Measurements from ENCODE around the gene ZNF239.
"Not testable (repeated sequence)": the region's sequence is repeated elsewhere in the genome, so short reads cannot be mapped to it uniquely, and the experiment has no call there.

The ZNF239 gene

DNA sequence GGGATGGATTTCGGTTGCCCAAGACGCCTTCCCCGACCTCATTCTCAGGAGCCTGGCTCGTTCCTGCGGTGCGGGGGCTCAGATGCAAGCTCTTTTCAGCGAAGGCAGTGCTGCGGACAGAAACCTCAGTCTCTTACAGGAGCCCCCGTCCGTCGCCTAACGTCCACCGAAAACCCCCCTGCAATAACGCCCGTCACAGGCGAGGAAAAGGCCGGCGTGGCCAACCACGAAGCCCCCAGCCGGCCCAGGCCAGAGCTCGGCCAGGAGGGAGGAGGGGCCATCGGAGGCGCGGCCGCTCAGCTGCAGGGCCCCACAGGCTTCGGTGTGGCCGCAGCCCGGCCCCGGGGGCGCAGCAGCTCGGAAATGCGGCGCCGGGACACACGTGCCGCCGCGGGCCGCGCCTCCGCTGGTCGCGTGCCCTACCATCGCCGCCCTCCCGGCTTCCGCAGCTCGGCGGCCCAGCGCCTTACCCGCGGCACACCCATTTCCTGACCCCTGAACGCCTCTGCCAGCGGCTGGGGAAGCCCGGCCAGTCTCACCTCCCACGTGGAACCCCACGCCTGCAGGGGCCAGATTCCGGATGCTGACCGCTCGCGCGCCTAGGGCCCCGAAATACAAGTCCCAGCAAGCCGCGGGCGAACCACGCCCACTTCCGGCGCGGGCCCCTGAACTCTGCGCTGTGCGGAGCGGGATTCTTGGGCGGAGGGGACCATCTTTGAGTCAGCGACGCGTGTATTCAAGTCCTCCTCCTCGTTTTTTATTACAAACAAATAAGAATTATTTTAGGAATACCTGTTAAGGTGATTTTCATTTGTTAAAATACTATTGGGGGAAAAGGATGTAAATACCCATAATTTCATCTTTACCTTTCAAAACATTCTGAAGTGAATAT is at the start of gene ZNF239:
Gene ZNF239 (minus strand): TSS at position 616 of the 892 bp plus-strand sequence. CDS start 16,537 bp downstream, outside the sequence.
- DNase-seq (ENCODE audit: low read depth in 3 of 3), result peak; percentile 66 to 78 (median 66)

DNA sequence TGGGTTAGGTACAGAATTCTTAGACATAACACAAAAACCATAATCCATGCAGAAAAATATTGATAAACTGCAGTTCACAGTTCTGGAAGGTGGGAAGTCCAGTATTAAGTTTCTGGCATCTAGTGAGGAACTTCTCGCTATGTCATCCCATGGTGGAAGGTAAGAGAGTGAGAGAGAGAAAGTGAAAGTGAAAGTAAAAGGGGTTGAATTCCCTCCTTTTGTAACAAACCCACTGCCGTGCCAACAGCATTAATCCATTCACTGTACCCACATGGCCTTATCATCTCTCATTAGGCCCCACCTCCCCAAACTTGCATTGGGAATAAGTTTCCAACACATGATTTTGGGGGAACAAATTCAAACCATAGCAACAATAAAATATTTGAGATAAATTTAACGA is 48.9 kb upstream of the ZNF239 start:
- DNase-seq (ENCODE audit: low read depth in 3 of 3), result no peak

DNA sequence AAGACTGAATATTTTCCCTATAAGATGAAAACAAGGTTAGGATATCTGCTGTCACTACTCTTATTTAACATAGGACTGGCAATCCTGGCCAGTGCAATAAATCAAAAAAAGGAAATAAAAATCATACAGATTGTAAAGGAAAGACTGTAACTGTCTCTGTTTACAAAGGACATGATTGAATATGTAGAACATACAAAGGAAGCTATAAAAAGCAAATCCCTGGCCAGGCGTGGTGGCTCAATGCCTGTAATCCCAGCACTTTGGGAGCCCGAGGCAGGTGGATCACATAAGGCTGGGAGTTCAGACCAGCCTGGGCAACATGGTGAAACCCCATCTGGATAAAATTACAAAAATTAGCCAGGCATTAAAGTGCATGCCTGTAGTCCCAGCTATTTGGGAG is 47.6 kb upstream of the ZNF239 start:
- DNase-seq (ENCODE audit: low read depth in 3 of 3), result no peak

DNA sequence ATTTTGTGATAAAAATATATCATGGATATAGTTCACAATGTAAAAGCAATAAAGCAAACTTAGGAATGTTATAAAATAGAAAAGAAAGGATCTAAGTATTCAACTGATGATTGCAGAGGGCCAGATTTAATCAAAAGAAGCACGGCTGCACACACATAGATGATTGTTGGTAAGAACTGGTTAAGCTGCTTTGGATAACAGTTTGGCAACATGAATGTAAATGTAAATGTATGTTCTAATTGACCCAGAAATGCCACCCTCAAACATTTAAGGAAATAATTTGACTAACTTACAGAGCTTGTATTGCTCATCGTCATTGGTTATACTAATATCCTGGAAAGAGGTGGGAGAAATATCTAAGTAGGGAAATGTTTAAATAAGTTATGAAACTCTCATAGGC is 45.0 kb upstream of the ZNF239 start:
- no peak for DNase-seq (ENCODE audit: low read depth in 3 of 3)

DNA sequence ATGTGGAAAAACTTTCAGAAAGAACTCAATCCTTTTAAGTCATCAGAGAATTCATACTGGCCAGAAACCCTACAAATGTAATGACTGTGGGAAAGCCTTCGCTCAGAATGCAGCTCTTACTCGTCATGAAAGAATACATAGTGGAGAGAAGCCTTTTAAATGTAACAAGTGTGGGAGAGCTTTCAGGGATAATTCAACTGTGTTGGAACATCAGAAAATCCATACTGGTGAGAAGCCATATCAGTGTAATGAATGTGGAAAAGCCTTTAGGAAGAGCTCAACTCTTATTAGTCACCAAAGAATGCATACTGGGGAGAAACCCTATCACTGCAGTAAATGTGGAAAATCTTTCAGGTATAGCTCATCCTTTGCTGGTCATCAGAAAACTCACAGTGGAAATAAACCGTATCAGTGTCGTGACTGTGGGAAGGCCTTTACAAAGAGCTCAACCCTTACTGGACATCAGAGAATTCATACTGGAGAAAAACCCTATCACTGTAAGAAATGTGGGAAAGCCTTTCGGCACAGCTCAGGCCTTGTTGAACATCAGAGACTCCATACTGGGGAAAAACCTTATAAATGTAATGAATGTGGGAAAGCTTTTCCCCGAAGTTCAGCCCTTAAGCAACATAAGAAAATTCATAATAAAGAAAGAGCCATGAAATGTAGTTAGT is 42.4 kb upstream of the ZNF239 start:
- DNase-seq (ENCODE audit: low read depth in 3 of 3), result no peak

DNA sequence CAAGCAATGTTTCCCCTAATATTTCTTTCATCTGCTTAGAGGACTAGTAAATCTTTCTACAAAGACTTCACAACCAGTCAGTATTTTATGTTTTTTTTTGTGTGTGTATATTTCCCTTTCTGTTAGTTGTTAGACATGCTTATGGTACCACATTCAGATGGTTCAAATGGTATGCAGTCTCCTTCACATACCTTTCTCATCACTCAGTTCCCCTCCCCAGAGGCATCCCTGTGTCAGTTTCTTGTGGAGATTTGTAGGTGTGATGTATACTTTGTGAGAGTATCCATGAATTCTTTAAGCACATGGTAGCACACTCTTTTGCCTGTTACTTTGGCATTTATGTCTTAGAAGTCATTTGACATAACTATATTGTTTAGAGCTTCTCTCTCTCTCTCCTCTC is 36.2 kb upstream of the ZNF239 start:
- DNase-seq (ENCODE audit: low read depth in 3 of 3), result no peak

DNA sequence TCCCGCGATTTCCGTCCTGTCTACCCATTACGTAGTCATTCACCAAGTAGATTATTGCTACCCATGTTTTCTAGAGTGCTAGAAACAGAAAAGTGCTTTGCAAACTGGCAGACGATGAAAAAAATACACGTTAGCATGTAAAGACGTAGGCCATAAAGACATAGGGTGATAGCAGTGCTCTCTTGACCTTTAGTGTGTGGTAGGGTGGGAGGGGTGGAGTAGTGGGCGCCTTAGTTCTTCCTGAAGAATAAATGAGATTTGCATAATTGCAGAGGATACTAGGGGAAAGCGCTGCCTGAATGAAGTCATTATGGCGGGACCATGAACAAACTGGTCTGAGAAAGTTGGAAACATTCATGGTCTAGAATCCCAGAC is 32.8 kb upstream of the ZNF239 start:
- no peak for DNase-seq (ENCODE audit: low read depth in 3 of 3)

DNA sequence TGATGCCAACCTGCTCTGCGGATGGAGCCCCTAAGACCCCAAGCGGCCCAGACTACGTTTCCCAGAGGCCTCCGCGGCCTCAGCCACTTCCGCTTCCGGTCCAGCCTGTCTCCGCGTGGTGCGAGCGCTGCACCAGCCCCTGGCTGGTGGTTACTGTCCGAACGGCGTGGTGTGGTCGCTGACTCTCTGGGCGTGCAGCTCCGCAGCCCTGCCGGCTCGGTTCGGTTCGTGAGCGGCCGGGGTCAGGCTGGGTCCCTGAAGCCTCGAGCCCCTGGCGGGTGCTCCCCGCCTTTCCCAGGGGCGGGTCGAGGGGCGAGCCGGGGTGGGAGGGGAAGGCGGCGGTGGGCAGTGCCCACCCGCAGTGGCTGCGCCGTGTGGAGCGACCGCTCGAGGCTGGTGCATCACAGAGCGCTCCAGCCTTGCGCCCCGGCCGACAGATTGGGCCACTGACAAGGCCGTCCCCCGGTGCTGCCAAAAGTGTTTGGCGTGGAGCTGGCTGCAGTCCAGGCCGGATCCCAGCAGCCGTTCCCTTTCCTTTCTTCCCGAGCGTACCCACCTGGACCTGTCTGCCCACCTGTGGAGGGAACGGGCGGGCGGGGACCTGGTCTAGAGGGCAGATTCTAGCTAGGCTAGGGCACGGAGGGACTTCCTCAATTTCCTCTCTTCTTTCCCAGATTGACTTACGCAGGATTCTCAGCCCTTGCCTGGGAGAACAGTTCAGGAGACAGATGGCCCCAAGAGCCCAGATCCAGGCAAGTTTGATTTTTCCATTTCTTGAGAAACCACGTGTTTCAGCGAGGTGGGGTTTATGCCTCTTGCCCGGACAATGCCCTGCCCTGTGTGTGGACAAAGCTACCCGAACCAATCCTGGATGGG is 32.1 kb upstream of the ZNF239 start, which contains the start of gene ZNF485:
Gene ZNF485 (plus strand): TSS at position 116 of the 876 bp plus-strand sequence. CDS start 613 bp downstream, at position 729.
- peak; percentile 41 to 62 (median 57) for DNase-seq (ENCODE audit: low read depth in 3 of 3)

DNA sequence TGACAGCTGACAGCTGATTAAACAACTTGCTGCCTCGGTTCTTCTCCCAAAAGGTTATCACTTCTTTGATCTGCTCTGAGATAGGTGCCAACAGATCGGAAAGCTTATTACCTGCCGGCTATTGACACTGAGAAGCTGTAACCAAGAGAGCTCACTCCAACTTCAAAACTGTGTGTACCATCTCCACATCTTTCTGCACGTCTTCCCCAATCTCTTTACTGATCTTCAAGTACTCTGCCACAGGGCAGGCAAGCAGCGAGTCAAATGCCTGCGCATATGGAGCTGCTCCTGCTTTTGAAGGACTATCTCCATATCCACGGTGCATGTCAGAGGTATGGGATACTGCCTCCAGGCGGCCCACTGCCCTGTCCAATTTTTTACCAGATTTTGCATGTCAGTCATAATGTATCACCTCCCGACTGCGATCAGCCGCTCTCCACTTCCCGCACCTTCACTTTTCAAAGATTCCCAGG is 31.5 kb upstream of the ZNF239 start:
- no peak for DNase-seq (ENCODE audit: low read depth in 3 of 3)

DNA sequence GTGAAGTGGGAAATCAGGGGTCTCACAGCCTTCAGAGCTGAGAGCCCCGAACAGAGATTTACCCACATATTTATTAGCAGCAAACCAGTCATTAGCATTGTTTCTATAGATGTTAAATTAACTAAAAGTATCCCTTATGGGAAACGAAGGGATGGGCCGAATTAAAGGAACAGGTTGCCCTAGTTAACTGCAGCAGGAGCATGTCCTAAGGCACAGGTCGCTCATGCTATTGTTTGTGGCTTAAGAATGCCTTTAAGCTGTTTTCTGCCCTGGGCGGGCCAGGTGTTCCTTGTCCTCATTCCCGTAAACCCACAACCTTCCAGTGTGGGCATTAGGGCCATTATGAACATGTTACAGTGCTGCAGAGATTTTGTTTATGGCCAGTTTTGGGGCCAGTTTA is 27.2 kb upstream of the ZNF239 start:
- DNase-seq (ENCODE audit: low read depth in 3 of 3), result not testable (repeated sequence)

DNA sequence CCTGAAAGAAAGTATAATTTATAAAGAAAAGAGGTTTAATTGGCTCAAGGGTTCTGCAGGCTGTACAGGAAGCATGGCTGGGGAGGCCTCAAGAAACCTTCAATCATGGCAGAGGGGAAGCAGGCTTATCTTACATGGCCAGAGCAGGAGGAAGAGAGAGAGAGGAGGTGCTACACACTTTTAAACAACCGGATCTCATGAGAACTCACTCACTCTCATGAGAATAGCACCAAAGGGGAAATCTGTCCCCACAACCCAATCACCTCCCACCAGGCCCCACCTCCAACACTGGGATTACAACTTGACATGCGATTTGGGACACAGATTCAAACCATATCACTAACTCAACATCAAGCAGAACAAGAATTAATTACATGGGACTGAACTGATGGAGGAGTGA is 24.9 kb upstream of the ZNF239 start:
- DNase-seq (ENCODE audit: low read depth in 3 of 3), result no peak

DNA sequence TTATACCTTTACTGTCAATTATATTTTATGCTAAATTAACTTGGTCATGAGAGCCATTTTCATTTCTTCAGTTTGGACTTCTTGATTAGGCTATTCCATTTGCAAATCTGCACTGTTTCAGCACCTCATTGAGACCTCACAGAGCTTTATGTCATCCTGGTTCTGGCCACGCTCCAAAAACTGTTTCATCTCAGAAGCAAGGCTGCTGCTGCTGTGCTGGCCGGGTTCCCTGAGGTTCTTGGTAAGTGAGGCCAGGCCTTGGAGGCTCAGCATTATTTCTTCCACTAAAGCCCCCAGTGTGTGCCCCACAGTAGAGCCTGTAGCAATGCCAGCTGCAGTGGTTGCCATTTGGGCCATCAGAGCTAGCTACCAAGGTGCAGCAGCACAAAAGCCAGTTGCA is 24.0 kb upstream of the ZNF239 start:
- no peak for DNase-seq (ENCODE audit: low read depth in 3 of 3)

DNA sequence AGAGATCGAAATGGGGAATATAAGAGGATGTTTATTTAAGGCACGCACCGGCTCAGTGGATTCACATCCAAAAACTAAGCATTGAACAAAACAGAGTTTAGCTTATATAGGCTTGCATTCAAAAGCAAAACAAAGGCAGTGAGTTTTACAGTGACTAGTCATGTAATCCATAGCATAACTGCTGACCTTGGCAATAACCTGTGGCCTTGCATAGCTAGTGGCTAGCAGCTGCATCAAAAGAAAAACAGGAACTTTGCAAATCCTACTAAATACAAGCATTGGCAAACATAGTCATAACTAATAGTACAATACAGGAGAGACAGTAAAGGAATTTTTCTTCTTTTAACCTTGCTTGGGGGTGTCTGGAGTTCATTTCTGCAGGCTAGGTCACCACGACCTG is 22.1 kb upstream of the ZNF239 start:
- DNase-seq (ENCODE audit: low read depth in 3 of 3), result no peak

DNA sequence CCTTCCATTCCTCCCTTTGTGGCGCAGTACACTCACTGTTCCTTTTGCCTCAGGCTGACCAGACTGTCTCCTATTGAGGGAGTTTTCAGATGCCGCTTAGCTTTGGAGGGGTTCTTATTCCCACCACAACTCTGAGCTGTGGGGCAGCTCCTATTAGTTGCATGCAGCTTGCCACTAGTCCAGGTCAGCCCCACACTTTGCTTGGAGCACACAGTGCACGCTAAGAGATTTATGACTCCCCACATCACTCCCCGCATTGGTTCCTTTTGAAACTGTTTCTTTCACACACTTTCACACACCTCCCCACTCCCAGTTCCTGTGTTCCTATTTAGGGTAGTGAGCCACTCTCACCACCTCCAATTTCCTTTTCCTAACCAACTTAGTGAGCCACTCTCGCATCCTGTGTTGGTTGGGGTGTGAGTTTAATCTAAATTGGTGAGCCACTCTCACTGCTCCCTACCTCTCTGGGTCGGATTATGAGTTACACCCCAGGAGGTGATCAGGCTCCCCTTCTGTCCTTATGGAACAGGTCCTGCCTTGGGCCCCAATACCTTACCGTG is 21.4 kb upstream of the ZNF239 start:
- DNase-seq (ENCODE audit: low read depth in 3 of 3), result no peak

DNA sequence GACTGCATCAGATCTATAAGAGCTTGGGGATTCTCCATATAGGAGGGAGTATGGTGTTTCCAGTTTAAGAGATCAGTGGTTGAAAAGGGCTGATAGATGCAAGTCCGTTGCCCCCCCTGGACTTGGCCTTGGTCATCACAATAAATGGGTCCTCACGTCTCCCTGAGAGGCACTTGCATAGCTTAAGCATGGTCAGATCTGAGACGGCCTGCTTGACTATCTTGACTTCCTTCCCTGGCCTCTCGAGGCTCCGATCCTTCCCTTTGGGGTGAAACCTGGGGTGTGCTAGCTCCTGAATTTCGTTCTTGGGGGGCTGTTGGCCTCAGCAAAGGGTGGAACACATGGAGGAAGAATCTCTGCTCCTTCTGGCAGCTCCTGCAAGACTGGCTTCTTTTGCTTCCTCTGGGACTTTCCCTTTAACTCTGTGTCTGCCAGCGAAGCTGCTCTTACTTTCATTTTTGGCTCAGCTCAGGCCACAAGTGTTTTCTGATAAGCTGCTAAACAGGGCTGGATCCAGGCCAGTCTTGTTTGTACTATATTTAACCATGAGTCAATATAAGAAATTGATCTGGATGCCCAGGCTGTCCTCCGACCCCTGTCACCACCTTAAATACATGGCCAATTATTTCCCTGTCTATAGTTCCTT is 20.7 kb upstream of the ZNF239 start:
- no peak for DNase-seq (ENCODE audit: low read depth in 3 of 3)

DNA sequence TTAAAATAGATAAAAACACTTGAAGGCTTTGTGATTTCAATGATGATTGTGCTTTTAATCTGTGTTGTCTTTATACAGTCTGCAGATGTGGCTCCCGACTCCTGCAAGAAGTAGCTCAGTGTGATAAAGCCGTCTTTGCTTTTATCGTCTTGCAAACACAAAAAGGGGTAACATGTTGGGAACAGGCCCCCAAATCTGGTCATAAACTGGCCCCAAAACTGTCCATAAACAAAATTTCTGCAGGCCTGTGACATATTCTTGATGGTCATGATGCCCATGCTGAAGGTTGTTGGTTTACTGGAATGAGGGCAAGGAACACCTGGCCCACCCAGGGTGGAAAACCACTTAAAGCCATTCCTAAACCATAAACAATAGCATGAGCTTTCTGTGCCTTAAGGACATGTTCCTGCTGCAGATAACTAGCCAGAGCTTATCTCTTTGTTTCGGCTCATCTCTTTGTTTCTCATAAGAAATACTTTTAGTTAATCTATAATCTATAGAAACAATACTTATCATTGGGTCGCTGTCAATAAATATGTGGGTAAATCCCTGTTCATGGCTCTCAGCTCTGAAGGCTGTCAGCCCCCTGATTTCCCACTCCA is 17.0 kb upstream of the ZNF239 start:
- DNase-seq (ENCODE audit: low read depth in 3 of 3), result no peak

DNA sequence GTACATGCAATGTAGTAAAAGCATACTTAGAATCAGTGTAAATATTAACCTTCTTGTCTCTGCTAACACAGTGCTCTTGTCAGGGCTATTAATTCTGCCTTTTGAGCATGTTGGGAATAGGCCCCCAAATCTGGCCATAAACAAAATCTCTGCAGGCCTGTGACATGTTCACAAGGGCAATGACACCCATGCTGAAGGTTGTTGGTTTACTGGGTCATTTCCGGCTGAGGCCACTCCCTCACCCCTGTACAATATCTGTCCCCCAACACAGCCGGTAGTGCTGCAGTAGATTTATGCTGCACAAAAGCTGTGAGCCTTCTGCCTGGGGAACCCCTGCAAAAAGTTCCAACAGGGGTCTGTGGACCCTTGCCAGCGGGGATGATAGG is 12.3 kb upstream of the ZNF239 start:
- not testable (repeated sequence) for DNase-seq (ENCODE audit: low read depth in 3 of 3)

DNA sequence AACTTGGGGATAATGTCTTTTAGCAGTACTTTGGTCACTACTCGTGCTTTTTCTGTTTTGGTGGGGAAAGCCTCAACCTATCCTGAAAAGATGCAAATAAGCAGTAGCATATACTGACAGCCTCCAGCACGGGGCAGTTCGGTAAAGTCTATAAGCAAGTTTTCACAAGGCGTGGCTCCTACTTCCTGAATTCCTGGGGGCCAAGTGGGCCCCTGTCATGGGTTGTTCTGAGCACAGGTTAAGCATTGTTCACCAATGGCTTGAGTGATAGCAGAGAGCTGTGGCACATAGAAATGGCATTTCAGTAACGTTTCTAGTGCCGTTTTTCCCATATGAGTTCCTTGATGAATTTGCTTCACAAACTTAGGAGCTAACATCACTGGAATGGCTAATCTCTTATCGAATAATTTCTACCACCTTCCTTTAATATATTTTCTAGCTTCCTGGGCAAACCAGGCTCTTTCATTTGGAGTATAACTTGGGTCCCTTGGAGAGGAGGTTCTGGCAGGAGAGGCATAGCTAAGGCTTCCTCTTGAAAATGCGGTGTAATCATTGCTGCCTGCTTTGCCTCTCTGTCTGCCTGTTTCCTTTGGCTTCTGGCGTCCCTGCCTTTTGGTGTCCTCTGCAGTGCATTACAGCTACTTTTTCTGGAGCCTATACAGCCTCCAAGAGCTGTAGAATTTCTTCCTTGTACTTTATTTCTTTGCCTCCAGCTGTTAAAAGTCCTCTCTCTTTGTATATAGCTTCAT is 11.7 kb upstream of the ZNF239 start:
- no peak for DNase-seq (ENCODE audit: low read depth in 3 of 3)

DNA sequence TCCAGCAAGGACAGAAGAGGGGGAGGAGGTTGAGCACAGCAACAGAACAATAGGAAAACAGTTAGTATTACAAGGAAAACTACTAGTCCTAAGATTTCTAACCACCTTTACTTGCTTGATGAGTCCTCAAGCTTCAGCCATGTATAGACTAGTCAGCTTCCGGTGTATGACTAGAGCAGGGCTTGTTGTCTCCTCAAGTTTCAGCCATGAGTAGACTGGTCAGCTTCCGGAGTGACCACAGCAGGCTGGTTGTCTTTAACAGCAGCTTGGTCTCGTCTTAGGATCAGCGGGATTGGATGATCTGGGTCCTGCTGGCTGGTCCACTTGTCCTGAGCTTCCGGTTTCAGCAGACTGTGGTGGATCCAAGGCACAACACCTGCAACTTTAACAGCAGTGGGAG is 10.6 kb upstream of the ZNF239 start:
- no peak for DNase-seq (ENCODE audit: low read depth in 3 of 3)

DNA sequence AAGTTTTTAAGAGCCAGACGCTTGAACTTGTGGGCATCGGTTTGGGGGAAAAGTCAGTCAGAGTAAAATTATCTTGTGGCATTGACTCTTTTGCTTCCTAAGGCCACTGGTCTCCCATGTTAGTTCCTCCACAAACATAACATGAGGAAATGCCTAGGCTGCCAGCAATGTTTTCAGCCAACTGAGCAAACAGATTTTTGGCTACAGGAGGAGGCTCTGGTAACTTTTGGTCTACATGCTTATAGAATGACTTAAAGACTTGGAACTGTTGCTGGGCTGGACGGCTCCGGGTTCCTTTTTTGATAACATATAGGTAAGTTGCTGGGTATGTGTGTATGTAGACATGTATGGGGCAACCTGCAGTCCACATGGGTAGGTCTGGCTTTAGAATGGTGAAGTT is 9.6 kb upstream of the ZNF239 start:
- no peak for DNase-seq (ENCODE audit: low read depth in 3 of 3)
